ENCODE measurements around the gene WSCD2.

WSCD2 gene

DNA sequence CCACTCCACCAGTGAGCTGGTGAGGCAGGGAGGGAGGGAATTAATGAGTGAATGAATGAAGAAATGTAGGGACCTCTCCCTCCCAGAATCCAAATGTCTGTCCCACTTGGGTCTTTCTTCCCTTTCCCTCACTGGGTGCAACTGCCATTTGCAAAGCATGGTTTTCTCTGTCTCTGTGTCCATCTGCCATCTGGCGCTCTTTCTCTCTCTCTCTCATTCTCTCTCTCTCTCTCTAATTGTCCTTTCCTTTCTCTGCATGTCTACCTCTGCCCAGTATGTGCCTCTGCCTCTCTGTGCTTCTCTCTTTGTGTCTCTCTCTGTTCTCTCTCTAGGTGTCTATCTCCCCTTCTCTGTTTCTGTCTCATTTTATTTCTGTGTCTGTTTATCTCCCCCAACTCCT lies 107.3 kb downstream of the WSCD2 start:
- no peaks in the 10 kb centered on the region for H3K4me1 ChIP-seq (ENCODE audit: insufficient read depth, poor library complexity, severe bottlenecking)
- no peak for TF ChIP-seq CTCF (IDR thresholded peaks at IDR 0.05; ENCODE audit: poor library complexity, severe bottlenecking)
- no peak for ATAC-seq (ENCODE audit: low read depth)
- no peaks in the 10 kb centered on the region for H3K36me3 ChIP-seq (ENCODE audit: low read depth)
- H3K4me3 ChIP-seq (ENCODE audit: severe bottlenecking) = no peak overlapping the region
- H3K27me3 ChIP-seq (ENCODE audit: insufficient read depth, poor library complexity, severe bottlenecking) = peaks cover 4% of the 10 kb centered on the region
- no peaks in the 10 kb centered on the region for H3K9me3 ChIP-seq (ENCODE audit: severe bottlenecking)
- H3K27ac ChIP-seq (ENCODE audit: poor library complexity, severe bottlenecking) = no peak overlapping the region
- DNase-seq (ENCODE audit: low spot score) = no peak

DNA sequence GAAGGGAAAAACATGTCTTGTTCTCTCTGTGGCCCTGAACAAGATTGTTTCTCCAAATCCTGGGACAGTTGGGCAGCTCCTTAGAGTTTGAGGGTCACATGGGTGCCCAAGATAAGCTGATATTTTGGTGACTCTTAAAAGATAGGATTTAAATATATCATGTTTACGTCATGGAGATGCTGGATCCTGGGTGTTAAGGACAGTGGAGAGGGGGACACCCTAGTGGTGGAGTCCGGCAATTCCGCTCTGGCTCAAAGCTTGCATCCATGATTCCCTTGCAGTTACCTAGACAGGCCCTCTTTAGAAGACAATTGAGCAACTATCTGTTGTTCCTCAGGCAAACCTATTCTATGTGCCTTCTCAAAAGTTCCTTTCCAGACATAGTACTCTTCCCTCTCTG lies 108.2 kb downstream of the WSCD2 start:
- Histone ChIP-seq H3K4me3 (ENCODE audit: severe bottlenecking) (no peak overlapping the region), H3K27me3 (ENCODE audit: insufficient read depth, poor library complexity, severe bottlenecking) (peaks cover 4% of the 10 kb centered on the region), H3K27ac (ENCODE audit: poor library complexity, severe bottlenecking) (no peak overlapping the region), H3K36me3 (ENCODE audit: low read depth) (no peaks in the 10 kb centered on the region), H3K9me3 (ENCODE audit: severe bottlenecking) (no peaks in the 10 kb centered on the region), H3K4me1 (ENCODE audit: insufficient read depth, poor library complexity, severe bottlenecking) (no peaks in the 10 kb centered on the region)
- ATAC-seq (ENCODE audit: low read depth) (no peak), DNase-seq (ENCODE audit: low spot score) (no peak)
- peak; percentile 29 for TF ChIP-seq CTCF (IDR thresholded peaks at IDR 0.05; ENCODE audit: poor library complexity, severe bottlenecking)

DNA sequence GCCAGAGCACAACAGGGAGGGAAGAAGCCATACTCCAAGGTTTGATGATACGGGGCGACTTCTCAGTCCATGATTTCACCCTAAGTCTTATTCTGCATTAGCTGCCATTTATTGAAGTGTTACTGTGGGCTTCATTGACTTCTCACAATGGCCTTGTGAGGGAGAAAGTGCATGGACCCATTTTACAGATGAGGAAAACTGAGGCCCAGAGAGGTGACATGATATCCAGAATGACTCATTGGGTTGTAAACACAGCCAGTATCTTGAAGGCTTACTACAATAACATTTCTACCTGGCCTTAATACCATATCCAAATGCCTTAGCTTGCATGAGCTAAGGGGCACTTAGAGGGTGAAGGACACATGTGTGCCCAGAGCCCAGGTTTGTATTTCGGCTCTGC lies 109.4 kb downstream of the WSCD2 start:
- Histone ChIP-seq H3K4me3 (ENCODE audit: severe bottlenecking) (no peak overlapping the region), H3K4me1 (ENCODE audit: insufficient read depth, poor library complexity, severe bottlenecking) (no peaks in the 10 kb centered on the region), H3K36me3 (ENCODE audit: low read depth) (no peaks in the 10 kb centered on the region), H3K27me3 (ENCODE audit: insufficient read depth, poor library complexity, severe bottlenecking) (peaks cover 4% of the 10 kb centered on the region), H3K9me3 (ENCODE audit: severe bottlenecking) (no peaks in the 10 kb centered on the region), H3K27ac (ENCODE audit: poor library complexity, severe bottlenecking) (no peak overlapping the region)
- DNase-seq (ENCODE audit: low spot score) (no peak), ATAC-seq (ENCODE audit: low read depth) (no peak)
- no peak for TF ChIP-seq CTCF (IDR thresholded peaks at IDR 0.05; ENCODE audit: poor library complexity, severe bottlenecking)

- peaks cover 4% of the 10 kb centered on the region for H3K27me3 ChIP-seq (ENCODE audit: insufficient read depth, poor library complexity, severe bottlenecking)
- no peak for TF ChIP-seq CTCF (IDR thresholded peaks at IDR 0.05; ENCODE audit: poor library complexity, severe bottlenecking)
- no peaks in the 10 kb centered on the region for H3K9me3 ChIP-seq (ENCODE audit: severe bottlenecking)
- ATAC-seq (ENCODE audit: low read depth) (no peak), DNase-seq (ENCODE audit: low spot score) (no peak)
- no peaks in the 10 kb centered on the region for H3K4me1 ChIP-seq (ENCODE audit: insufficient read depth, poor library complexity, severe bottlenecking)
- H3K27ac ChIP-seq (ENCODE audit: poor library complexity, severe bottlenecking) = no peak overlapping the region
- H3K36me3 ChIP-seq (ENCODE audit: low read depth) = no peaks in the 10 kb centered on the region
- H3K4me3 ChIP-seq (ENCODE audit: severe bottlenecking) = no peak overlapping the region
Measured at GRCh38 chr12:108239378-108239777, 110.3 kb downstream of the WSCD2 start.

- no peak for ATAC-seq (ENCODE audit: low read depth)
- no peaks in the 10 kb centered on the region for H3K4me1 ChIP-seq (ENCODE audit: insufficient read depth, poor library complexity, severe bottlenecking)
- no peak overlapping the region for H3K27ac ChIP-seq (ENCODE audit: poor library complexity, severe bottlenecking)
- no peak for DNase-seq (ENCODE audit: low spot score)
- H3K27me3 ChIP-seq (ENCODE audit: insufficient read depth, poor library complexity, severe bottlenecking) = peaks cover 4% of the 10 kb centered on the region
- H3K4me3 ChIP-seq (ENCODE audit: severe bottlenecking) = no peak overlapping the region
- no peaks in the 10 kb centered on the region for H3K36me3 ChIP-seq (ENCODE audit: low read depth)
- H3K9me3 ChIP-seq (ENCODE audit: severe bottlenecking) = no peaks in the 10 kb centered on the region
- TF ChIP-seq CTCF (IDR thresholded peaks at IDR 0.05; ENCODE audit: poor library complexity, severe bottlenecking) = no peak
Measured at GRCh38 chr12:108240027-108240785, 111.1 kb downstream of the WSCD2 start.

All from RWPE2 (cell line).